CD4-positive, alpha-beta T cell treated with Interleukin-21 for 1 hour (primary cell): ENCODE data around the gene SNAPC4.

Experiments used
- DNase-seq: peaks from one replicate; pipeline ENCODE4 v3.0.0-alpha.2; 2020

Gene SNAPC4

DNA sequence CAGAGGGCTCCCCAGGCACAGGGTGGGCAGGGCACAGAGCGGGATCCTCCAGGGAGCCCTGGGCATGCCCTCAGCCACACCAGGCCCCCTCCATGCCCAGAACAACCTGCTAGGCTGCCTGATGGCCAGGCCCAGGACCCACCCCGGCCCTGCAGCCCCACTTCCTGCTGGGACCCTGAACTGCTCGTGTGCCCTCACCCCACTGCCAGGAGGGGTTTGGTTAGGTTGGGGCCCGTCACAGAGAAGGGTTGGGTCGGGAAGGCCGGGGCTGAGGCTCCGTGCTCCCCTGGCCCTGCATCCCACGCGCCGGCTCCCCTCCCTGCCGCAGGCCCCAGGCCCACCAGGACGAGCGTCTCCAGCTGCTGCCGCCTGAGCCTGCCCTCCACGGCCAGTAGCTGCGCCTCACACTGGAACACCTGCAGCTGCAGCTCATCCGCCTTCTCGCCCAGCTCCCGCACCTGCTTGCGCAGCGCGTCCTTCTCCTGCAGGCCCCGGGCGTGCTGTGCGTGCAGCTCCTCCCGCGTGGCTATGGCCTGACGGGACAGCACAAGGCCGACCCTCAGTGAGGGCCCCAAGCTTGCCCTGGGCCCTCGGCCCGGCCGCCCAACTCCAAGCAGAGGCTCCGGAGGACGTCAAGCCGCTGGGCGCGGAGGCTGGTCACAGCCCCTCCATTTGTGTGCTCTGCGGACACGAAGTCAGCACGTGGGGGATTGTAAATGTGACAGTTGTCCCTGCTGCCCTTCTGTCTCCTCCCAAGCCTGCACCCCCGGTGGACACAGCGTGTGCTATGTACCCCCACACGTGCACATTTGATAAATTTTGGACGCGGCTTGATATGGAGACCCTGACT, 32.4 kb downstream of the SNAPC4 start:
- no peak for DNase-seq

DNA sequence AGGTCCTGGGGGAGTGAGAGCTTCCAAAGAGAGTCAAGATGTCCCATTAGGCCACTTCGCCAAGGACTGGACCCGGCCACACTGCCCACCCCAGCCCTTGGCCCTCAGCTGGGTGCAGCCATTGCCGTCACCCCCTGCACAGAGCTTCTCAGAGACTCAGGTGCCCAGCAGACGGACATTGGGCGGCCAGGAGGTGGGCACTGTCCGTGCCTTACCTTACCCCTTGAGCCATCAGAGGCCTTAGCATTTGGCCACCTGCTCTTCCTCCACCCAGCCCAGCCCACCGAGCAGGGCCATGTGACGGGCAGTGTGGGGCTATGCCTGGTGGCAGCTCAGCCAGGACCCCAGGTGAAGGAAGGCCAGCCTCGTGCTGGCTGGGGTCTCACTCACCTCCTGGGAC, 33.1 kb downstream of the SNAPC4 start:
- DNase-seq = no peak

DNA sequence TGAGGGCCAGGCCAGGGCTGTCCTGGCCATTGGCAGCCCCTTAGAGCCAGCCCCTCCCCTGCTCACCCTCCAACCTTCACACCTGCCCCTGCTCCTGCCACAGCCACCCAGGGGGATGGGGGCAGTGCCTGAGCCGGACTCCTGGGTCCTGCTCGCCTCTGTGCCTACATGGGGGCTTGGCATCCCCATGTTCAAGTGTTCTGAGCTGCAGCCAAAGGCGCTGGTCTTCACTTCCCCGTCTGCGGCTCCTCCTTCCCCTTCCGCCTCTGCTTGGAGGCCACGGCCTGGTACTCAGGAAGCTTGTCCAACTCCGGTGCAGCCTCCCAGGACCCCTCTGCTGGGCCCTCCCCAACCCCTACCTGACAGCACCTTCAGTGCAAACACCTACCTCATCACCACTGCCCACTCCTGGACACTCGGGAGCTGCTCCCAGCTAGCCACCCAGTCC, 34.2 kb downstream of the SNAPC4 start:
- no peak for DNase-seq

DNA sequence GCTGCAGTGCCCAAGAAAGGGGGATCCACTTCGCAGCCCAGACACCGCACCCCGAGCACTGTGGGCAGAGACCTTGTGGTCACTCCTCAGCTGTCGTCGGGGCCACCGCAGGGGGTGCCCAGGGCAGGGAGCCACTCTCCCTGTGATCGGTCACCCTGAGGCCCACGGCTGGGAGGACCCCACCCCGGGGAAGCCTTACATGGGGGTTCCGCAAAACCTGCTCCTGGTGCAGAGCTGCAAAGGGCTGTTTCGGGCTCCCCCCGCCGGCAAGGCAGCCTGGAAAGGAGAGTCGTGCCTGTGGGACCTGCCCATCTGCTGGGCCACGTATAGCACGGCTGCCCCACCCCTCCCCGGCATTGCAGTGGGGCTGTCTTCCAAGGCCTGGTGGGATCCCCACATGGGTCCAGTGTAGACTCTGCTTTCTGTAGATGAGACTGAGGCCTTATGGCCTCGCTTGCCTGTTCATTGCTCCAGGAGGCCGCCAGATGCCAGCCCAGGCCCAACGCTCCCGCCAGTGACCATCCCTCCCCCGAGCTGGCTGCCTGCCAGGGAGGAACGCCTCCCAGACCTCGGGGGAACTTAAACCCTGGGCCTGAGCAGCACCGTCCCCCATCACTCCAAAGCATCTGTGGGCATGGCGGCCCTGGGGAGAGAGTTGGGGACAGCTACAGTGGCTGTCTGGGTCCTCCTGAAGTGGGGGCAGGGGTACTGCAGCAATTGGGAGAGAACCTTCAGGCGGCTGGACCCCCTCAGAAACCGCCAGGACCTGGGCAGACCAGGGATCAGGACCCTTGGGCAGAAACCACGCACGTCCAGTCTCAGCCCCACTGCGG, 34.8 kb downstream of the SNAPC4 start:
- DNase-seq = no peak

DNA sequence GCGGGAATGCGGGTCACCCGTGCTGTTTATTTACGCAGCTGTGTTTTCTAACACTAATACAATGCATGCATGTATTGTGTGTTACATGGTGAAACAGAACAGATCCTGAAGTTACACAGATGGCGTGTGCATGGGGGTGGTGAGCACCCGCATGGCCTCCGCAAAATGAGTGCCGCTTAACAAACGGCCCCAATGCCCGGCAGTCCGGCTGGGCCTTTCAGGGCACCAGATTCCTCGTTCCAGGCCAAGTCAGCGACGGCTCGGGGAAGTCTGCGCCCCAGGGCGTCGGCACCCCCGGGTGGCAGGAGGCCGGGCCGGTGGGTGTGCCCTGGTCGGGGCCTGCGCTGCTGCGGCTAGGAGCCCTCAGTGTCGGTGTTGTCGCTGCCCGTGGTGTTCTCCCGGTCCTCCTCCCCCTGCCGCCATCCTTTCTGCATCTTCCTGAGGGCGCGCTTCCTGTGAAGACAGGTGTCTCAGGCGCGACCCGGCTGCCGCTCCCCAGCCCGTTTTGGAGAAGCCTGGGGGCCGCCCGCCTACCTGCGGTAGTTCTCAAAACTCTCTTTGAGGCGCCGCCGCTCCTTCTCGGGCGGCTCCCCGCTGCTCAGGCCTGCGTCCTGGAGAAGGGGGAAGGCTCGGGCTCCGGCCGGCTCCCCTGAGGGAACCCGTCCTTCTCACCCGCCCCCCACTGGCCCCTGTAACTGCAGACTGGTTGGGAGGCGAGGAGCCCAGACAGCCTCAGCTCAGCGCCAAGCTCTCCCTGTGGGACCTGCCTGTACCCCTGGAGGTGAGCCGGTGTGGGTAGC, 35.8 kb downstream of the SNAPC4 start:
- DNase-seq = no peak

DNA sequence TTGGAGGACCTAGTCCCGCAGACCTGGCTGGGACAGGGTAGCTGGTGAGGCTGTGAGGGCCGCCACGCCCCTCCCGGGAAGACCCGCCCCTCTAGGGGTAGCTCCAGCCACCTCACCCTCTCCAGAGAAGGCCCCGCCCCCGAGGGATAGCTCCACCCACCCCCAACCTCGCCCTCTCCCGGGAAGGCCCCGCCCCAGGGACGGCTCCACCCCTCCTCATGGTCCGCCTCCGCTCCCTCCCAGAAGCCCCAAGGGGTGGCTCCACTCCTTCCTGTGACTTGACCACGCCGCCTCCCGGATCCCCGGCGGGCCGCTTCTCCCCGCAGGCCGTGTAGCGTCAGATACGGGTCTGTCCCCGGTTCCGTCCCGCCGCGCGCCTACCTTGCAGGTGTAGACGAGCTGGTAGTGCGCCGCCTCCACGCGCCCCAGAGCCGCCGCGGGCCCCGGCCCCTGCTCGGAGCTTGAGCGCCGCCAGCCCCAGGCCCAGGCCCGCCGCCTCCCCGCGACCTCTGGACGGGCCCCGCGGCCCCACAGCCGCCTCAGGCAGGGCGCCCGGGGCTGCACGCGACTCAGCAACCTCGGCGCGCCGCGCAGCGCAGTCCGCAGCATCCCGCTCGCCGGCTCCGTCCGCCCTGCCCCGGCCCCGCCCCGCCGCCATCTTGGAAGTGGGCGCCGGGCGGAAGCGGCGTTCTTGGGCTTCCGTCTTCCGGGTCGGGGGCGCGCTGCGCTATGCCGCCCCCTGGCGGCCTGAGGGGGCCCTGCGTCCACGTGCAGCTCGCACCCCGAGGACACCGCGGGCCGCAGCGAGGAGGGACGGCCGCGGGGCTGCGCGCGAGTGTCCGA, 36.6 kb downstream of the SNAPC4 start, which contains the start of gene DNLZ:
DNLZ (minus strand) TSS at position 639 of the 843 bp plus-strand sequence; CDS start at position 609, 30 bp downstream.
- DNase-seq = peak; percentile 94

DNA sequence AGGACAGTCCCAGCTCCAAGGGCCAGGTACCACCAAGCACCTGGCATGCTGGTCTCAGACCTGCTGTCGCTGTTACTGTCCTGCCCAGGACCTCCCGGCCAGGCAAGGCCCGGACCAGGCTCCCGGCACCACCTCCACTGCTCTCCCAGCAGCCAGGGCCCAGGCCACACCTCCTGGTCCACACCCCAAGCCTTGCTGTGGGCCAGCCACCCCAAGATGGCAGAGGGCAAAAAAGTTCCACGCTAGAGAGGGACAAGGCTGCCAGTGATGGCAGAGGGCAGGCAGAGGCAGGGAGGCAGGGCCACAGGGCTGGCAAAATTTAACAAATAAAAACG, 37.6 kb downstream of the SNAPC4 start:
- no peak for DNase-seq

DNA sequence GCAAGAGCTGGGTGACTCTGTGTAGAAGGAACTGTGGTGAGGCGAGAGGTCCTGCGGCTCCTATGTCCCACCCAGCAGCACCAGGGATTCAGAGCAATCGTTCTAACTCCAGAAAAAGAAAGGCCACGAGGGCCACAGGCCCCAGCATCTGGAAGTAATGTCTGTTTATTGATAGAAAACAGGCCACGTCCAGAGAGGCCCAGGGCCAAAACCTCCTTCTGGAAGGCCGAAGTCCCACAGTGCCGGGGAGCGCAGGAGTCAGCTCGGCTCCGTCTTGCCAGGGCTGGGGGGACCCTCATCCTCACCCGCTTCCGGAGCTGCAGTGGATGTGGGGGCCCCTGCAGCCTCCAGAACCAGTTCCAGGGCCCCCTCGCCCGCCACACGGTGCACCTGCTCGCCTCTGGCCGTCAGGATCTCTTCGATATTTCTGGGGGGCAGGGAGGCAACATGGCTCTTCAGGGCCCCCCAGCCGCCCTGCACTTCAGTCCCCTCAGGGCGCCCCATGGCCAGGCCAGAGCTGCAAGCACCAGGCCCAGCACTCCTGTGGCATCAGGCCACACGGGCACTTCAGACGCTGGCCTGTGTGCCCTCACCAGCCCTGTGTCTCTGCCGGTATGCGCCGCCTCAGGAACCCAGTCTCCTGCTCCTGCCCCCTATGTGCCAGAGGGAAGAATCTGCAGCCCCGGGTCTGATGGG, 38.1 kb downstream of the SNAPC4 start:
- no peak for DNase-seq

DNA sequence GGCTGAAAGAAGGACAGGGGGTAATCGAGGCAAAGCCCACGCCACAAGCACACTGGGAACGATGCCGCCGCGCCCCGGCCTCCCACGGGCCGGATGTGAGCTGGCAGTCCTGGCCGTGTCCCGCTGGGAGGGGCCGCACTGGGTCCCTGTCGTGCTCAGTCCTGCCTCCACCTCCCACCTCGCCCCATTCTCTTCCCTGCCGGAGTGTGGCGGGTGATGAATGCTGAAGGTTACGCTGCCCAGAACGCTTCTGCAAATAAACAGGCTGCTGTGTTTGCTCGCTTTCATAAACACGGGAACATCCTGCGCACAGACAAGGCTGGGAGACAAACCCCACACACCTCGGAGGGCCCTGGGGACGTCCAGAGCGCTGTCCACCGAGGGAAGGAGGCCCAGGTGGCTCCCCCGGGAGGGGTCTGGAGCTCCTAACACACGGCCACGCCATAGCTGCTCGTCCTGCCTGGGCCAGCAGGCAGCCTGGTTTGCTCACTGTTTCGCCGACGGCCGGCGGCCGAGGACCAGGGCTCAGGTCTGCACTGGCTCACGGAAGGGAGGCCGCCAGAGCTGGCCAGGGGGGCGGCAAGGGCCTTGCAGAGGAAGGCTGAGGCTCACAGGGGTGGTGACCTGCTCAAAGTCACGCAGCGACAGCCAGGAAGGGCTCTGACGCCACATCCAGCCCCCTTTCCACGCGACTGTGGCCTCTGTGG, 38.8 kb downstream of the SNAPC4 start:
- DNase-seq = no peak

DNA sequence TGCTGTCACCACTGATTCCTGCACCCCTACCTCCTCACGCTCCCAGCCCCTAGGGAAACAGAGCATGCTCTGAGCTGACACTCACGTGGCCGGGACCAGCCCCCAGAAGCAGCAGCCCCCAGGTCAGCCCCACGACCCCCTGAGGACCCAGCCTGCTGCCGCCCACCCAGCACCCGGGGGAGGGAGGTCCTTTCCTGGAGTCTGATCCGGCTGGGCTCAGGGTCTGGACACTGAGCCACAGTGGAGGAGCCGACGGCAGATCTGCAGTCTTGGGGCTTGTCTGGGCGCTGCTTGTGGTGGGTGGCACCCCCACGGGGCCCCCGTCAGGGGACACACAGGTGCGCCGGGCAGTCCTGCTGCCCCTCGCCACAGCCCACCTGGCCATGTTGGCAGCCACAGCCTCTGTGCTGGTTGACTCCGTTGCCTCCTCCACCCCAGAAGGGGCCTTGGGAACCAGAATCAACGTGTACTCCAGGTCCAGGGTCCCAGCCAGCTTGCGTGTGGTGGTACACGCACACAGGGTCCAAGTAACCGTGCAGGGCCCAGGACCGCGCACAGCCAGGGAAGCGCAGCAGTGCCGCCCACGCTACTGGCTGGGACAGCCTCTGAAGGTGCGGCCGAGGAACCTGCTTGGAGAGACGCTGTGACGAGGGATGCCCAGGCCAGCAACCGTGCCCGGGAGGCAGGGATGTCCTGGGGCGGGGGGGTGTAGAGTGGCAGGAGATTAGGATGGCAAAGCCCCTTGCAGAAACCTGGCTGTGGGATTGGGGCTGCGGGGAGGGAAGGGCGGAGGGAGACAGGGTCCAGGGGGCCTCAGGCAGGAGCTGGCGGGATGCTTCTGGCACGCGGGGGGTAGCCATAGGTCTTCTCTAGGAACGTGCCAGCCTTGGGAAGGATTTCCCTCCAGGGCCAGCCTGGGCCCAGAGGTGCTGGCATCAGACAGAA, 39.9 kb downstream of the SNAPC4 start:
- no peak for DNase-seq

DNA sequence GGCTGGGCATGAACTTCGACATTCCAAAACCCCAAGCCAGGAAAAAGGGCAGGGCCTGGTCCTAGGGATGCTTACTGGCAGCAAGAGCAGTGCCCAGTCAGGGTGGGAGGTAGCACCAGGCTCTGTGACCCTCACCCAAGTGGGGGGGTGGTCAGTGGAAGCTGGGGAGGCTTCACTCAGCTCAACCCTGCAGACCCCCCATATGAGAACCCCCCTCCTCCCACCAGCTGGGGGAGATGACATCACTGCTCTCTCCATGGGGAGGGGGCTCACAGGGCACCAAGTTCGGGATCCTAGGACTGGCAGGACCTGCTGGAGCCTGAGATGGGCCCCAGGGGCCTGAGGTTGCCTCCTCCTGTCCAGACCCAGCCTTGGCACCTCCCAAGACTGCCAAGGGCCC, 41.1 kb downstream of the SNAPC4 start:
- no peak for DNase-seq

DNA sequence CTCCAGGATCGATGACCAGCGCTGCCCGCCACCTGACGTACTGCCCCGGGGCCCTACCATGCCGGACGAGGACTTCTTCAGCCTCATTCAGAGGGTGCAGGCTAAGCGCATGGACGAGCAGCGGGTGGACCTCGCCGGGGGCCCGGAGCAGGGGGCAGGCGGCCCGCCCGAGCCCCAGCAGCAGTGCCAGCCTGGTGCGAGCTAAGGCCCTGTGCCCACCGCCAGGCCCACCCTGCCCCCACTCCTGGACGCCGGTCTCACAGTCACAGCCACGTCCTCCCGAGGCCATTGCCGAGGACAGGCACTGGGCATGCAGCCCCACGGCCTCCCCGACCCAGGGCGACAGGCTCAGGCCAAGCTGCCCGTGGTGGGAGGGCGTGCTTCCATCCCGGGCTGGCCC, 42.0 kb downstream of the SNAPC4 start:
- no peak for DNase-seq

DNA sequence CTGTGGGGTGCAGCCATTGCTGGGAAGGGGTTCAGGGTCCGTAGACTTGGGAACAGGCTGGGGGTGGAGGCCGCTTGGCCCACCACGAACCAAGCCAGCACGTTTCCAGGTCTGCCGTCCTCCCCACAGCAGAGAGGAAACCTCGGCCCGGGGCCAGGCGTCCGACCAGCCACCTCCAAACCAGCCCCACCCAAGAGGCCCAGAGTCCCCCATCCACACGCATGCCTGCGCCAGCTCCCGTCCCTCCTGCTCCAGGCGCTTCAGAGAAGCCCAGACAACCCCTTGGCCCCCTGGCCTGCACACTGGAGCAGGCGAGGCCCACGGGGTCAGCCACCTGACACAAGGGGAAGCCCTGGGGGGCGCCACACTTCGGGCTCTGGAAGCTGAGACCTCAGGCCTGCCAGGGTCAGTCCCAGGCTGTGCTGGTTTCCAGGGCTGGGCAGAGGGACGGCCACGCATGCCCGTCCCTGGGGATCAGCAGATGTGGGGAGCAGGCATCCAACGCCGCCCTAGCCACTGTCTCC, 42.7 kb downstream of the SNAPC4 start:
- DNase-seq = no peak

DNA sequence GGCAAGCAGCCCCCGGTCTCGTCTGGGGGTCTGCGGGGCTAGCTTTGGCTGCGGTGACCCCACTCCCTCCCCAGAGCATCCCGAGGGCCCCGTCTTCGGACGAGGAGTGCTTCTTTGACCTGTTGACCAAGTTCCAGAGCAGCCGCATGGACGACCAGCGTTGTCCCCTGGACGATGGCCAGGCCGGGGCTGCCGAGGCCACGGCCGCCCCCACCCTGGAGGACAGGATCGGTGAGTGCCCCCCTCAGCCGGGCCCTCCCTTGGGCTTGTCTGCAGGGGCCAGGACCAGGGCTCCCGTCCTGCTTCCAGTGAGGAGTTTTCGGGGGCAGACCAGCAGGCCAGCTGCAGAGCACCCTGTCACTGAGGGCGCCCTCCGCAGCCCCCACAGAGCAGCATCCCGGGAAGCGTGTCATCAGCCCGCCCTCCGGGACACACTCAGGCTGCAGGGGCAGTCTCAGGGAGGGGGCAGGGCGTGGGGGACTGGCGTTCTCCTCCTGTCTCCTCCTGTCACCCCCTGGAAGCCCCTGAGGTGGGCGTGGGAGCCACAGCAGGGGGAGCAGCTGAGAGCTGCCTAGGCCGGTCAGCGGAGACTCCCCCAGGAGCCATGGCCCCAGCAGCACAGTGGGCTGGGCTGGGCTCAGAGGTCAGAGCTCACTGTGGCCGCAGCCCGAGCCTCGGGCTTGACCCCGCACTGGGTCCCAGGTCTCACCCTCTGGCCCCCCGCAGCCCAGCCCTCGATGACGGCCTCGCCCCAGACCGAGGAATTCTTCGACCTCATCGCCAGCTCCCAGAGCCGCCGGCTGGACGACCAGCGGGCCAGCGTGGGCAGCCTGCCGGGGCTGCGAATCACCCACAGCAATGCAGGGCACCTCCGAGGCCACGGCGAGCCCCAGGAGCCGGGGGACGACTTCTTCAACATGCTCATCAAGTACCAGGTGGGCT, 44.1 kb downstream of the SNAPC4 start:
- no peak for DNase-seq

DNA sequence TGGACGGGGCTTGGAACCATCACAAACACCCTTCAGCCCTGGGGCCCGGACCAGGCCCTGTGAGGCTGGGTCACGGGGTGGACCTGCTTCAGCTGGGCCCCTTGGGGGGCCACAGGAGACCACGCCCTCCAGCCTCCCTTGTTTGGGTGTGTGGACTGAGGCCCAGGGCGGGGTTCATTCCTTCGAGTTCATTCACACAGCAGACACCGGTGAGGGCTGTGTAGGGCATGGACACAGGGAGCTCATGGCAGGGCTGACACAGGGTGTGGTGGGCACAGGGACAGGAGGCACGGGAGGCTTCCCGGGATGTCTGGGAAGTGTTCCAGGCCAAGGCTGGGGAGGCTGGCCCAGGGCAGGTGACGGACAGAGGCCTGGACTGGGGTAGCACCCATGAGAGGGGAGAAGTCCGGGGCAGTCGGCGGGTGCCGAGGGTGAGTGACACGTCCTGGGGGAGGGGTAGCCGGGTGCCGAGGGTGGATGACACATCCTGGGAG, 45.3 kb downstream of the SNAPC4 start:
- no peak for DNase-seq

DNA sequence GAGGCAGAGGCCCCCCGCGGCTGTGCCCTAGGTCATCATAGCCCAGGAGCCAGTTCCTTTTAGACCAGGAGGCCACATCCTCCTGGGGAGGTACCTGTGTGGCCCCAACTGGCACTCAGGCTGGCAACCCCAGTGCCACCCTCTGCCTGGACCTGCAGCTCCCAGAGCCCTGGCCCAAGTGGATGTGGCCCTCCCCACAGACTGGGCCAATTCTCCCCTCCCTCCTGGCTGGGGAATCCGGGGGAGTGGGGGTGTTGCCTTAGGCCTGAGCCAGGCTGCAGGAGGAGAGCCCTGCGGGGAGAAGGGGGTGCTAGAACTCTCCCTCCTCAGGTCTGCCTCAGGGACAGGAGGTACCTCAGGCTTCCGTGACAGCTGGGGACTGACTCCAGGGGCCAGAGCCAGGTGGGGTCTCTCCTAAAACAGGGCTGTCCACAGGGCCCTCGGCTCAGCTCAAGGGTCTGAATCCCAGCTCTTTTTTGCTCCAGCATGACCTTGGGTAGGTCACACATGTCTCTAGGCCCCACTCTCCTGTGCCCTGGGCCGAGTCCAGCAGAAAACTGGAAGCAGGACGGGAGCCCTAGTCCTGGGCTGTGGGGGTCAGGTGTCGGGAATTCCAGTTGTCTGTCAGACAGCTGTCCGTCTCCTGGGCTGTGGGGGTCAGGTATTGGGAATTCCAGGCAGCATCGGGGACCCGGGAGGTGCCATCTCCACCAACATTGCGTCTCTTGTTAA, 46.0 kb downstream of the SNAPC4 start:
- no peak for DNase-seq

DNA sequence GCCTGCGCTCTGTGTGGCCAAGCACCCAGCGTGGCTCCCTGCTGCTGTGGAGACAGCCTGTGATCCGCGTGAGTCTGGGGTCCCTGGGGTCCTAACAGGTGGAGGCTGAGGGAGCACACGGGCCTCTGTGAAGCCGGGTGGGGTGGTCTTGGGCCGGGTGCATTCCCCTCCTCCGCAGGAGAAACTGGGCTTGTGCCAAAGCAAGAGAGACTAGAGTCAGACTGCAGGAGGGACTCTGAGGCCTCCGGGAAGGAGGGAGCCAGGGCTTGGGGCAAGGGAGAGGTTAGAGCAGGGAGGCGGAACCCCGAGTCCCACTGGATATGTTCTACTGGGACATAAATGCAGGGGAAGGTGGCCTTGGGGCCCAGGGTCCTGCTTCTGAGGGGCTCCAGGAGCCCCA, 46.9 kb downstream of the SNAPC4 start:
- DNase-seq = no peak
